Right lobe of liver (tissue), 6 donors: ENCODE results near the gene LYPD8. TPM values are rescaled to one million over a fixed set of nuclear protein-coding genes. Genes with fewer than 3 reads are reported as not detected.

Source experiments
- ATAC-seq, 4 donors: fragments of 200-7000 bp; cut with Tn5 transposase; one replicate each; pipeline ENCODE4 v1.9.1; 2020; ENCODE audit warnings: mild to moderate bottlenecking in 4 of 4, moderate library complexity in 4 of 4
- DNase-seq, 3 donors: peaks; one replicate each; pipeline ENCODE4 v3.0.0-alpha.2; 2020
- H3K27ac ChIP-seq, 3 donors: fragments of 200-600 bp; one replicate each; pipeline ENCODE4 v1.8.0; 2022
- H3K27me3 ChIP-seq, 2 donors: fragments of 200-600 bp; one replicate each; pipeline ENCODE4 v1.8.0; 2022
- H3K36me3 ChIP-seq, 4 donors: fragments of 200-600 bp; sonication (generic) in 1 of 4; one replicate each; pipeline versions ENCODE4 v1.5.1 to v1.8.0; 2017 to 2022; ENCODE audit warnings: control low read depth in 1 of 4
- H3K4me1 ChIP-seq, 4 donors: fragments of 200-600 bp; sonication (generic) in 1 of 4; one replicate each; pipeline versions ENCODE4 v1.5.1 to v1.8.0; 2017 to 2022; ENCODE audit warnings: control low read depth in 1 of 4
- H3K4me3 ChIP-seq, 3 donors: fragments of 200-600 bp; one replicate each; pipeline ENCODE4 v1.8.0; 2022
- H3K9me3 ChIP-seq, 4 donors: fragments of 200-600 bp; sonication (generic) in 1 of 4; one replicate each; pipeline versions ENCODE4 v1.5.1 to v1.8.0; 2017 to 2022; ENCODE audit warnings: control low read depth in 1 of 4
- POLR2A ChIP-seq: fragments of 450-650 bp; IDR thresholded peaks from one replicate; pipeline ENCODE4 v1.6.1; 2017; ENCODE audit warnings: antibody characterized with exemption, mild to moderate bottlenecking
- WGBS: methylation state at CpG from one replicate; pipeline ENCODE4 v1.1.6; 2018; ENCODE audit warnings: low coverage, low lambda C conversion rate; ENCODE audit not compliant: insufficient coverage; ENCODE audit errors: missing lambda C conversion rate; 5-methylcytosine and 5-hydroxymethylcytosine counted together
- intact Hi-C, 2 donors: fragments of 100-400 bp; cut with DNase I; formaldehyde crosslinking; loops; one replicate each; pipeline versions ENCODE4 v1.11.2 to v1.14.1; 2022
- total RNA-seq, 6 experiments: library from RNA; depleted of rRNA in 2 of 6; stranded (reverse); fragments of >200 nt in 2 of 6; fragmentation: NEBNext Ultra II Directional in 3 of 6; extraction: Animal tissue kit (Norgen Biotek cat#: 25700) in 3 of 6; gene quantifications; one replicate each; pipeline versions ENCODE4 v1.1.0 to v1.2.4, GENCODE V29; 2016 to 2023
- TF ChIP-seq, protein P1 (sequence below), 4 donors: fragments of 200-600 bp in 3 of 4; fragments of 450-650 bp in 1 of 4; IDR thresholded peaks; one replicate each; pipeline versions ENCODE4 v1.5.1 to v1.8.0; 2016 to 2022; ENCODE audit warnings: antibody characterized with exemption in 4 of 4, mild to moderate bottlenecking in 2 of 4
- donor health status: DM: no; HTN: yes; CAD: no.
- donor health status: DM: no; HTN: no; CAD: no.
- donor health status: DM: no; HTN: no; CAD: no.
- donor health status: DM: no; HTN: yes; CAD: no.
- donor health status: DM: no; HTN: yes; CAD: no.

The LYPD8 gene
- total RNA-seq, 6 experiments from 2014 or later = not detected

DNA sequence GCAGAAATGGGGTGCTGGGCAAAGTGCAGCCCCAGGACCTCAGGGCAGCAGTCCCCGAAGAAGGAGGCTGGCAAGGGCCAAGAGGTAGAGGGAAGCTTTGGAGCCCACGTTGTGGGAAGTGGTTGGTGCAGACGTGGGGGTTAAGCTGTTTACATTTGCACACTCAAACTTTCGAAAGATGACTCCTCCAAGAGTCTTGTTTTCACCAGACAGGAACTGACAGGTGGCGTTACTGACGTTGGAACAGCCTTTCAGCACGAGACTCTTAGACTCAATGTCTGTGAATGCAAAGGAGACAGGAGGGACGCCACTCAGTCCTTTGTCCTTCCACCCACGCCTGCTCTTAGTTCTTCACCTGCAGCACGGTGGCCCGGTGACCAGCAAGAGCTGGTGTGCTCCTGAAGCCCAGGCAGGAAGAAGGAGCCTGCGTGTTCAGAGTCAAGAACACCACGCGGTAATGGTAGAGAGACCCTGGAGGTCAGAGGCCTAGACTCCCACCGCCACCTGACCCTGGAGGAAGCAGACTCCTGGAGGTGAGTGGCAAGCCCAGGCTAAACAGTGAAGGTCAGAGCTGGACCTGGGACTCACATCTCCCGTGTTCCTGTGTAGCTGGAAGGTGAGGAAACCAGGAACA lies 15.9 kb downstream of the LYPD8 start:
- DNase-seq (no peak), ATAC-seq (peak in 2 of 4 donors; percentile 24 to 28)
- H3K27ac ChIP-seq = no peak overlapping the region
- H3K9me3 ChIP-seq = no peaks in the 10 kb centered on the region
- no peaks in the 10 kb centered on the region for H3K4me1 ChIP-seq
- intact Hi-C loops = no loop called here
- 75% methylated on average over 6 of the region's 16 CpGs for WGBS
- no peaks in the 10 kb centered on the region for H3K36me3 ChIP-seq
- H3K27me3 ChIP-seq = no peaks in the 10 kb centered on the region
- H3K4me3 ChIP-seq = no peak overlapping the region
- no peak for TF ChIP-seq POLR2A
- TF ChIP-seq, protein P1, sequence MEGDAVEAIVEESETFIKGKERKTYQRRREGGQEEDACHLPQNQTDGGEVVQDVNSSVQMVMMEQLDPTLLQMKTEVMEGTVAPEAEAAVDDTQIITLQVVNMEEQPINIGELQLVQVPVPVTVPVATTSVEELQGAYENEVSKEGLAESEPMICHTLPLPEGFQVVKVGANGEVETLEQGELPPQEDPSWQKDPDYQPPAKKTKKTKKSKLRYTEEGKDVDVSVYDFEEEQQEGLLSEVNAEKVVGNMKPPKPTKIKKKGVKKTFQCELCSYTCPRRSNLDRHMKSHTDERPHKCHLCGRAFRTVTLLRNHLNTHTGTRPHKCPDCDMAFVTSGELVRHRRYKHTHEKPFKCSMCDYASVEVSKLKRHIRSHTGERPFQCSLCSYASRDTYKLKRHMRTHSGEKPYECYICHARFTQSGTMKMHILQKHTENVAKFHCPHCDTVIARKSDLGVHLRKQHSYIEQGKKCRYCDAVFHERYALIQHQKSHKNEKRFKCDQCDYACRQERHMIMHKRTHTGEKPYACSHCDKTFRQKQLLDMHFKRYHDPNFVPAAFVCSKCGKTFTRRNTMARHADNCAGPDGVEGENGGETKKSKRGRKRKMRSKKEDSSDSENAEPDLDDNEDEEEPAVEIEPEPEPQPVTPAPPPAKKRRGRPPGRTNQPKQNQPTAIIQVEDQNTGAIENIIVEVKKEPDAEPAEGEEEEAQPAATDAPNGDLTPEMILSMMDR (IDR thresholded peaks at IDR 0.05) = no peak

DNA sequence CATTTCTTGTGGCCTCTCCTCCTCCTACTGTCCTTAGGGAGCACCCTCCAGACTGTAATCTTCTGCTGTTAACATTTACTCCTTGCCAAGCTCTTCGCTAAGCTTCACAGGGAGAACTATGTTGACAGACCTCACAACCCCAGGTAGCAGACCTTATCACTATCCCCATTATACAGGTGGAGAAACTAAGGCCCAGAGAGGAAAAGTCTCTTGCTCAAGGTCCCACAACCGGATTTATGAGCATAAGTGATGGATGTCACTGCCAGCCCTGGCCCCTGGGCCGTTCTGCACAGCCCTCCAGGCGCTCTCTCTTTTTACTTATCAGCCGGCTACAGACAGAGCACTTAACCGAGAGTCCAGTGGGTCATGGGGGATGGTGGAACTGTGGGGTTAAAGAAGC lies 18.1 kb downstream of the LYPD8 start:
- WGBS = 45% methylated on average over 4 of the region's 6 CpGs
- DNase-seq = no peak

DNA sequence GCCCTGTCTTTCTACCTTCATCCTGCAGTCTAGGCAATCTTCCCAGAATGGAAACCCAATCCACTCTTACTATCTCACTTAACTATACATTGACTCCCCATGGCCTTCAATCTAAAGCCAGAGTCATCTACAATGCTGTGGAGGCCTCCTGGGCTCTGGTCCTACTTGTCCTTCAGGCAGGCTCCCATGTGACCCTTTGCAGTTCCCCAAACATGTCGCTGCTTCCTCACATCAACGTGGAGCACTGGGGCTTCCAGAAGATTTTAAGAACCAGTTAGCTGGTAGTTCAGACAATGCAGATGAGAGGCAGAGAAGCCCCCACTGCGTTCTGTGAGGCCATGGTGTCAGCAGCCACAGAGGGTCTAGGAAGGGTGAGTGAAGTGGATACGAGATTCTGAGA lies 18.6 kb downstream of the LYPD8 start:
- H3K36me3 ChIP-seq = no peaks in the 10 kb centered on the region
- no peak for TF ChIP-seq POLR2A
- TF ChIP-seq, protein P1 (IDR thresholded peaks at IDR 0.05) = no peak
- H3K27ac ChIP-seq = no peak overlapping the region
- H3K9me3 ChIP-seq = no peaks in the 10 kb centered on the region
- no peaks in the 10 kb centered on the region for H3K27me3 ChIP-seq
- H3K4me1 ChIP-seq = no peaks in the 10 kb centered on the region
- ATAC-seq (peak in 3 of 4 donors; percentile 23 to 46 (median 36)), DNase-seq (no peak)
- WGBS = 52% methylated on average over 4 of the region's 4 CpGs
- intact Hi-C loops = no loop called here
- no peak overlapping the region for H3K4me3 ChIP-seq

More for the DNA sequence above, 18.1 kb downstream of the LYPD8 start:
- Histone ChIP-seq H3K27me3 (no peaks in the 10 kb centered on the region), H3K36me3 (no peaks in the 10 kb centered on the region), H3K27ac (no peak overlapping the region), H3K9me3 (no peaks in the 10 kb centered on the region), H3K4me3 (no peak overlapping the region), H3K4me1 (no peaks in the 10 kb centered on the region)
- intact Hi-C loops = no loop called here
- no peak for ATAC-seq
- TF ChIP-seq, protein P1 (IDR thresholded peaks at IDR 0.05) = no peak
- TF ChIP-seq POLR2A = no peak

DNA sequence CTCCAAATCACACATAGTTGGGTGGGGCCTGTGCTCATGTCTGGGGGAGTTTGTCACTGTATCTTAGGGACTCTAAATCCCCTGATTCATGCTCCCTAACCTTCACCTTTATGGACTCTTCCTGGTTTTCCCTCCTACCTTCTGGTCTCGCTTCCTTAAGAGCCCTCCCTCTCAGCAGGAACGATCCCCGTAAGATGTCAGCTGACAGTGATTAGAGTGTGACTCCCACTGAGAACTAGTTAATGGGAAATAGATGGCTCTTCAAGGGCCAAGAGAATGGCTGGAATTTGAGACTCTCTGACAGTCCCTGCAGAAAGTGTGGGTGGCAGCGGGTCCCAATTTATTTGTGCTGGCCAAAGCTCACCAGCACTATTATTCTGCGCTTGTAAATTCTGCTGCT lies 22.0 kb downstream of the LYPD8 start:
- 71% methylated on average over 4 of the region's 5 CpGs for WGBS
- H3K4me3 ChIP-seq = no peak overlapping the region
- intact Hi-C loops = no loop called here
- no peak for DNase-seq
- TF ChIP-seq, protein P1 (IDR thresholded peaks at IDR 0.05) = no peak
- no peak for TF ChIP-seq POLR2A
- ATAC-seq = no peak
- no peaks in the 10 kb centered on the region for H3K9me3 ChIP-seq
- no peak overlapping the region for H3K27ac ChIP-seq
- no peaks in the 10 kb centered on the region for H3K27me3 ChIP-seq
- no peaks in the 10 kb centered on the region for H3K36me3 ChIP-seq
- no peaks in the 10 kb centered on the region for H3K4me1 ChIP-seq
